Raji (cell line): ENCODE data around the gene PSME3.

Experiments
- POLR2A ChIP-seq: IDR thresholded peaks from 2 replicates; pipeline ENCODE4 v1.6.1; 2011; ENCODE audit warnings: low read depth, low read length, control low read depth; ENCODE audit not compliant: insufficient read depth

PSME3 gene

DNA sequence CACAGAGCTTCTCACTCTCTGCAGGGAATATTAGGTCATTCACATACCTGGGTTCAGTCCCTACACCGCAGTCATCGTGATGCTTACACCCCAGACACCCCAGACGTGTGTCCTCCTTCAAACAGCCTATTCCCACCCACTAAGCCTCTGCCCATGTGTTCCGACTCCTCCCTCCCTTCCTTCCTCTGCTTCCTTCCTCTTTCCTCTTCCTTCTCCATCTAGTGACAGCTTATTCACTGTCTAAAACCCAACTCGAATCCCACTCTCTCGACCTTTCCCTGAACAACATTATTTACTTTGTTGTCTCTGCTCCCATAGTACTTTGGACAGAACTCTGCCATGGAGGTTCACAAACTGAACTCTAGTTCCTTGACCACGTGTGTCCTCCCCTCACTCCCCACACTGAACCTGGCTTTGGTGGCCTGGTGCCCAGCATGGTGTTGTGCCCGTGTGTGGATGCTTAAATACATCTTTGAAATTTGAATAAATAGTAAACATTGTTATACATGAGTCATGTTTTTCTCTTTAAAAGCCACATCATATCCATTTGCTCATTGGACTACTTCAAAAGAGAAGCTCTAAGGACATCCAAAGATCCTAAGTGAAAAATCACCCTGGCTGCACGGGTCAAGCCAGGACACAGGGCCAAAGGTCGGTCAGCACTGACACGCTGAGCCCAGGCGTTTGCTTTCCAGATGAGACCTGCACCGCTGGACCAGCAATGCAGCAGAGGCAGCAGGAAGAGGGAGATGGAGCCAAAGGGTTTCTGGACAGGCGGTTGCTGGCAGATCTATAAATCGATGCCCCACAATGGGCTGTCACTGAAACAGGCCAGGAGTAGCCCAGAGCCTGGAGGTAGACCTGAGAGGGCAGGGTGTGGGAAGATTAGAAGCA, 53.3 kb downstream of the PSME3 start:
- no peak for TF ChIP-seq POLR2A

DNA sequence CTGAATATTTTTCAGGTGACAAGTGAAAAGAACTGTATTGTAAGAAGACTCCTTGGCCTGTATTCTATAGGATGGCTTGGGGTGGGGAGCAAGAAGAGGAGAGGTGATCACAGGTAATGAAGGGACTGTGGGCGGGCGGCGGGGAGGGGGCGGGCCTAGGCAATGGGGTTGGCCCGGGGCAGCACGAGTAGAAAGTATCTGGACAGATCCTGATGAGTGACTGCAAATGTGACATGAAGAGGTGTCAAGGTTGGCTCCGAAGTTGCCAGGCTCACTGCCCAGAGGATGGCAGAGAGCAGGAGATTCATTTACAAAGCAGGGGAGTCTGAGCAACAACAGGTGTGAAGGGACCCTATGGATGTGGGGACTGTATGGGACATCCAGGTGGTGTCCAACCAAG, 56.6 kb downstream of the PSME3 start:
- no peak for TF ChIP-seq POLR2A

DNA sequence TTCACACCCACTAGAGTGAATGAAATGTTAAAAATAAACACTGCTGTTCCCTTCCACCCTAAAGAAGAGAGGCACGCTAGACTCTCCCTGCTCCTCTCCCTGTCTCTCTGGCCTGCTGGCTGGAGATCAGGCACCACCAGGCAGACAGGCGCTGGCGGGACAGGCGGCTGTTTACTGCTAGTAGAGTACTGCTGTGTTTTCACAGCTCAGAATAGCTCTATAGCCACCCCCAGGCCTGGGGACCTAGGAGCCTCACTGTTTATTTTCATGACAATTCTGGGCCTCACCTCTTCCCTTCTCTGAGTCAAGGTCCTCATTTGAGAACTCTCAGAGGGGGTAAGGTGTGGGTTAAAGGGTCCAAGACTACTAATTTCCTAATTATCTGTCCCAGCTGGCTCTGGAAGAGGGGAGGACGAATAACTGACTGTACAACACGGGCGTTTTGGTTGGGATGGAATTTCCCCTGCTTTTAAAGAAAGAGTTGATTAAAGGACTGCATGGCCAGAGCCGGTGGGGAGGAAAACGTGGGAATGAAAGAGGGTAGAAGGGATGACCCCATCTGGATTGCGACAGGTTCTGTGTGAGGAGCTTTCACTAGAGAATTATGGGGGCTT, 58.4 kb downstream of the PSME3 start:
- no peak for TF ChIP-seq POLR2A

DNA sequence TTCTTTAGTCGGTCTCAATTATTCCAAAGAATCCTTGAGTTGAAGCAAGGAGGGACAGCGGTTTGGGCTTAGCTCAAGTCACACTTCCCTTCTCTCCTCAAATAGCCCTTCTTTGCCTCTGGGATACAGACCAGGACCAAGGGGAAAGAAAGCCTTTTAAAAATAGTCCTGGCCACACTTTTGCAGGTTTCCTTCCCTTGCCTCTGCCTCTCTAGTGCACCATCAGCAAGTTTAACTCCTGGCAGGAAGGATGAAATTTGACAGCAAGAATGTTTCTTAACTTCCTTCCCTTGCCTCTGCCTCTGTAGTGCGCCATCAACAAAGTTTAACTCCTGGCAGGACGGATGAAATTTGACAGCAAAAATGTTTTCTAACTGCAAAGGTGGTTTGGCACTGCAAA, 60.2 kb downstream of the PSME3 start:
- TF ChIP-seq POLR2A: no peak
